Fibroblast of skin of abdomen (primary cell): Measurements from ENCODE around the gene PLCH2.
A peak's percentile ranks its signal among the peaks of the same experiment; 100 is the strongest.

Experiments
- DNase-seq: peaks from one replicate; pipeline ENCODE4 v3.0.0-alpha.2; 2013

PLCH2 gene

GRCh38 chr1:2530513-2531361, 54.6 kb downstream of the PLCH2 start:
- no peak for DNase-seq

GRCh38 chr1:2532485-2533160, 56.5 kb downstream of the PLCH2 start:
- no peak for DNase-seq

- DNase-seq = peak; percentile 74
These were observed 57.3 kb downstream of the PLCH2 start for GRCh38 chr1:2533365-2533764.

- DNase-seq = no peak
These were observed 58.2 kb downstream of the PLCH2 start for GRCh38 chr1:2534315-2534686.

GRCh38 chr1:2534687-2535441, 58.8 kb downstream of the PLCH2 start:
- peak; percentile 65 for DNase-seq

GRCh38 chr1:2535455-2535854, 59.4 kb downstream of the PLCH2 start:
- DNase-seq = no peak

GRCh38 chr1:2535981-2536380, 59.9 kb downstream of the PLCH2 start:
- DNase-seq = no peak

- no peak for DNase-seq
These were observed 61.7 kb downstream of the PLCH2 start for GRCh38 chr1:2537784-2538115.

GRCh38 chr1:2538376-2538775, 62.3 kb downstream of the PLCH2 start:
- DNase-seq = no peak

GRCh38 chr1:2538872-2539271, 62.8 kb downstream of the PLCH2 start:
- no peak for DNase-seq

- no peak for DNase-seq
These were observed 63.3 kb downstream of the PLCH2 start for GRCh38 chr1:2539312-2539907.

GRCh38 chr1:2540816-2541492, 64.9 kb downstream of the PLCH2 start:
- DNase-seq = no peak

- no peak for DNase-seq
These were observed 65.6 kb downstream of the PLCH2 start for GRCh38 chr1:2541619-2542245.

- no peak for DNase-seq
These were observed 66.3 kb downstream of the PLCH2 start for GRCh38 chr1:2542246-2542915.

GRCh38 chr1:2543543-2544092, 67.5 kb downstream of the PLCH2 start:
- peak; percentile 40 for DNase-seq

- DNase-seq = no peak
These were observed 68.2 kb downstream of the PLCH2 start for GRCh38 chr1:2544093-2544874.

GRCh38 chr1:2544875-2545640, 69.0 kb downstream of the PLCH2 start:
- DNase-seq = no peak

GRCh38 chr1:2545754-2546514, 69.8 kb downstream of the PLCH2 start:
- peak; percentile 66 for DNase-seq
